GM23248 (cell line): ENCODE measurements around the gene FHL1. TPM values are rescaled to one million over a fixed set of nuclear protein-coding genes. Genes with fewer than 3 reads are reported as not detected.

Experiments used
- DNase-seq: peaks from one replicate; pipeline ENCODE4 v3.0.0-alpha.2; 2015
- H2AFZ ChIP-seq: fragments of 200-600 bp; sonication (generic); 2 replicates; pipeline ENCODE4 v1.6.1; 2016; ENCODE audit warnings: antibody characterized with exemption
- H3F3A ChIP-seq: fragments of 200-600 bp; sonication (generic); 2 replicates; pipeline ENCODE4 v1.6.1; 2016; ENCODE audit warnings: mild to moderate bottlenecking, antibody characterized with exemption, mixed run types; ENCODE audit not compliant: insufficient read depth
- H3K27ac ChIP-seq: fragments of 200-600 bp; sonication (generic); 2 replicates; pipeline ENCODE4 v1.5.1; 2016; ENCODE audit warnings: mild to moderate bottlenecking
- H3K27me3 ChIP-seq: fragments of 200-600 bp; sonication (generic); replicated peaks from 2 replicates; pipeline ENCODE4 v1.6.1; 2016; ENCODE audit warnings: mild to moderate bottlenecking; ENCODE audit not compliant: insufficient read depth
- H3K36me3 ChIP-seq: fragments of 200-600 bp; sonication (generic); 2 replicates; pipeline ENCODE4 v1.6.1; 2016; ENCODE audit warnings: low read depth, mild to moderate bottlenecking
- H3K4me1 ChIP-seq: fragments of 200-600 bp; sonication (generic); 2 replicates; pipeline ENCODE4 v1.6.1; 2016; ENCODE audit warnings: mild to moderate bottlenecking; ENCODE audit not compliant: insufficient read depth
- H3K4me2 ChIP-seq: fragments of 200-600 bp; sonication (generic); one replicate; pipeline ENCODE4 v1.6.1; 2016; ENCODE audit warnings: mild to moderate bottlenecking; ENCODE audit not compliant: unreplicated experiment
- H3K4me3 ChIP-seq: fragments of 200-600 bp; sonication (generic); 2 replicates; pipeline ENCODE4 v1.5.1; 2016; ENCODE audit warnings: mild to moderate bottlenecking
- H3K79me2 ChIP-seq: fragments of 200-600 bp; sonication (generic); 2 replicates; pipeline ENCODE4 v1.6.1; 2016; ENCODE audit warnings: mild to moderate bottlenecking; ENCODE audit not compliant: insufficient read depth
- H3K9ac ChIP-seq: fragments of 200-600 bp; sonication (generic); 2 replicates; pipeline ENCODE4 v1.6.1; 2016; ENCODE audit warnings: mild to moderate bottlenecking
- H3K9me2 ChIP-seq: fragments of 200-600 bp; sonication (generic); 2 replicates; pipeline ENCODE4 v1.6.1; 2016; ENCODE audit warnings: mixed run types, mild to moderate bottlenecking, moderate library complexity; ENCODE audit not compliant: insufficient read depth
- H3K9me3 ChIP-seq: fragments of 200-600 bp; sonication (generic); one replicate; pipeline ENCODE4 v1.6.1; 2017; ENCODE audit warnings: low read depth
- H4K20me1 ChIP-seq: fragments of 200-600 bp; sonication (generic); 2 replicates; pipeline ENCODE4 v1.6.0; 2016; ENCODE audit not compliant: insufficient read depth
- EZH2 ChIP-seq: fragments of 200-600 bp; sonication (generic); IDR thresholded peaks from 2 replicates; pipeline ENCODE4 v1.6.1; 2018; ENCODE audit warnings: antibody characterized with exemption, mild to moderate bottlenecking; ENCODE audit not compliant: insufficient read depth, poor library complexity, severe bottlenecking
- EZH2phosphoT487 ChIP-seq: fragments of 200-600 bp; sonication (generic); IDR thresholded peaks from 2 replicates; pipeline ENCODE4 v1.6.1; 2018; ENCODE audit warnings: antibody characterized with exemption, moderate library complexity, mild to moderate bottlenecking, low read depth; ENCODE audit not compliant: insufficient read depth
- WGBS, 2 experiments: methylation state at CpG; one replicate each; pipeline ENCODE4 v1.1.6; 2015 to 2017; ENCODE audit warnings: low lambda C conversion rate in 2 of 2, low coverage in 1 of 2; ENCODE audit errors: missing lambda C conversion rate in 2 of 2; 5-methylcytosine and 5-hydroxymethylcytosine counted together
- in situ Hi-C: fragments of 300-500 bp; cut with MboI; formaldehyde crosslinking; loops from 2 replicates; pipeline ENCODE4 v1.15.0; 2020
- polyA plus RNA-seq: library from polyadenylated mRNA; unstranded; fragments of >200 nt; fragmentation: Nextera tagmentation; extraction: Ambion mirVana; gene quantifications from 2 replicates; pipeline ENCODE4 v1.2.1, GENCODE V29; 2016
- small RNA-seq: library from RNA; depleted of rRNA; stranded (forward); fragments of <200 nt; gene quantifications from one replicate; pipeline ENCODE3, GENCODE V24; 2014; ENCODE audit warnings: low read depth, low replicate concordance
- total RNA-seq: library from RNA; depleted of rRNA; stranded (reverse); fragments of >200 nt; shearing (Covaris generic); gene quantifications from 2 replicates; pipeline ENCODE4 v1.2.3, GENCODE V29; 2014; rRNA removed

The FHL1 gene
- total and polyA plus RNA-seq, 2 experiments from 2014 or later: 55.8 to 57.5 TPM

DNA sequence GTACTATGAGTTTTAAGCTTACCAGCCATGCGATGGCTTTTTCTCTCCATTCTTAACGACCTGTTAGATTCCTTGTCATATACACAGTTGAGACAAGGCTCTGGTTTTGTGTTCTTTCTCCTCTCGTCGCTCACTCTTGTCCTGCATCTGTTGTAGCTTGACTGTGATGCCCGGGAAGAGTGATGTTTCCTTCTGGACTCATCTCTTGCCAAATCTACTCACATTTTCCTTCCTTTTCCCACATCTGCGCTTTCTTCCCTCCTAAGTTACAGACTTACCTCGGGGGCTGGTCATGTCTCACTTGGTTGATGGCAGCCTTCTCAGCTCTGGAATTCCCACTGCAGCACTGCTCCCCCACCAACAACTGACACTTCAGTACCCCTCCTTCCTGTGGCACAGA, 108.7 kb downstream of the FHL1 start:
- H3K36me3 ChIP-seq: no peaks in the 10 kb centered on the region
- peaks cover 23% of the 10 kb centered on the region for H3K4me1 ChIP-seq
- in situ Hi-C loops: loop anchor here (25.0 kb wide), 1 partner anchor 219 kb away; no protein-coding TSS in a partner anchor
- DNase-seq: peak; percentile 23
- no peaks in the 10 kb centered on the region for H3K79me2 ChIP-seq
- no peaks in the 10 kb centered on the region for H3K9me2 ChIP-seq
- H3K4me3 ChIP-seq: peak overlapping the region; percentile 32; the same call in 1 of the 2 replicates
- peaks cover 14% of the 10 kb centered on the region for H3F3A ChIP-seq
- no peak overlapping the region for H3K9ac ChIP-seq
- no peak overlapping the region for H3K27ac ChIP-seq
- peak overlapping the region; percentile 41; the same call in 1 of the 2 replicates for H2AFZ ChIP-seq
- H3K27me3 ChIP-seq: no peaks in the 10 kb centered on the region
- 3 to 10% methylated on average over 5 to 7 of the region's 7 CpGs for WGBS, 2 experiments
- H3K9me3 ChIP-seq: no peaks in the 10 kb centered on the region
- no peaks in the 10 kb centered on the region for H4K20me1 ChIP-seq
- no peak for TF ChIP-seq EZH2
- no peak for TF ChIP-seq EZH2phosphoT487
- H3K4me2 ChIP-seq: peak overlapping the region; percentile 42

DNA sequence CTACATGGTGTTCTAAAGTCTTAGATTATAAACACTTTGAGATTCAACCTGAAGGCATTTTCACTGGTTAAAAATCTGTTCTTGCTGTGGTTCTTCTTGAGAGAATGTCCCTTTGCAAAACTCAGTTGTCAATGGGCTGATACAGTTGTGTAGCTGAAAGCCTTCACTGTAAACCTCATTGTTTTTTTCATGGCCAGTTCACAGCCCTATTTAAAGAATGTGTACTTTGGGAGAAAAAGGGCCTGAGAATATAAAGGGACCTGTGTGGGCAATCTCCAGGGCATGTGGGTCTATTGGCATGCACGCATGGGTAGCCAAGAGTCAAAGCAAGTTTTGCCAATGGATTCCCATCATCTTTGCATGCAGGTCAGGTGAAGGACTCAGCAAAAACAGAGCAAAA, 111.6 kb downstream of the FHL1 start:
- H2AFZ ChIP-seq: no peak overlapping the region
- DNase-seq: no peak
- H3K79me2 ChIP-seq: no peaks in the 10 kb centered on the region
- in situ Hi-C loops: loop anchor here (25.0 kb wide), 1 partner anchor 222 kb away; no protein-coding TSS in a partner anchor
- H3F3A ChIP-seq: peaks cover 19% of the 10 kb centered on the region
- no peak overlapping the region for H3K4me2 ChIP-seq
- TF ChIP-seq EZH2phosphoT487: no peak
- TF ChIP-seq EZH2: no peak
- peaks cover 32% of the 10 kb centered on the region for H3K4me1 ChIP-seq
- H3K9me3 ChIP-seq: no peaks in the 10 kb centered on the region
- H3K9me2 ChIP-seq: no peaks in the 10 kb centered on the region
- peak overlapping the region; percentile 88 for H3K27ac ChIP-seq
- H3K36me3 ChIP-seq: no peaks in the 10 kb centered on the region
- H3K4me3 ChIP-seq: no peak overlapping the region
- no peaks in the 10 kb centered on the region for H3K27me3 ChIP-seq
- no peak overlapping the region for H3K9ac ChIP-seq
- no peaks in the 10 kb centered on the region for H4K20me1 ChIP-seq
- WGBS, 2 experiments: 27 to 57% methylated on average over 1 of the region's 1 CpG

DNA sequence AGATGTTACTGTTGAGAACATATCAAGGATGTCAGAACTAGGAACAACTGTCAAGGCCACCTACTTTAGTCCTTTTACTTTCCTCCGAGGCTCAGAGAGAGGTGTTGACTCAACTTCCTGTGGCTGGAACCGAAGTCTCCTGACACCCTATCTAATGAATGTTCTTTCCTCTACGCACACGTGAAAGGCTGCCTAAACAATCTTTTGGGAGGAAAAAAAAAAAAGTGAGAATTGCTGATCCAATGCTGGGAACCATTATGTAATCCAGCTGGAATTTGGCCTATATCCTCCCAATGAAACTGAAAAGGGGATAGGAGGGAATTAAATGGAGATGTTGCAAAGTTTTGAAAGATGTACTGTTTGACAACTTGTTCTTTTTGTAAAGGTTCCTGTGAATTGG, 112.2 kb downstream of the FHL1 start:
- Histone ChIP-seq H3K9me3 (no peaks in the 10 kb centered on the region), H3K4me1 (peaks cover 32% of the 10 kb centered on the region), H3K4me3 (no peak overlapping the region), H3K9ac (peak overlapping the region; percentile 40; the same call in 1 of the 2 replicates), H3K27me3 (no peaks in the 10 kb centered on the region), H4K20me1 (no peaks in the 10 kb centered on the region), H3K27ac (peak overlapping the region; percentile 88), H3K36me3 (no peaks in the 10 kb centered on the region), H3K79me2 (no peaks in the 10 kb centered on the region), H2AFZ (no peak overlapping the region), H3F3A (peaks cover 19% of the 10 kb centered on the region), H3K4me2 (peak overlapping the region; percentile 53), H3K9me2 (no peaks in the 10 kb centered on the region)
- in situ Hi-C loops: loop anchor here (25.0 kb wide), 1 partner anchor 222 kb away; no protein-coding TSS in a partner anchor
- DNase-seq: peak; percentile 73
- no peak for TF ChIP-seq EZH2phosphoT487
- TF ChIP-seq EZH2: no peak
- WGBS, 2 experiments: 0 to 3% methylated on average over 4 of the region's 4 CpGs

DNA sequence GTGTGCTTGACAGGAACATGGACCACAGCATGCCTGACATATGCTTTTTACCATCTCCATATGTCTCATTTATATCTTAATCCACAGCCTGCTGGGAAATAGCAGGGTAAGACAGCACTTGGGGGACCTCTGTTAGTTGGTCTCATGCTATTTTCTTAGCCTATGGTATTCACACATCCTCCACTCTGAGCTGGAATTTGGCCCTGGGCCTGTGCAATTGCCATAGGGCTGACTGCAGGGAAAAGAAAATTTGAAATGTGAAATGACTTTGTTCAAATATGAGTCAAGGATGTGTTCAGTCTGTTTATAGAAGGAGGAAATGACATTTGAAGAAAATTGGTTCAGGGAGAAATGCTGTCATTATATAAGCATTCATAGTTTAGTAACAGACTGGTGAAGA, 113.4 kb downstream of the FHL1 start:
- H3K27me3 ChIP-seq: no peaks in the 10 kb centered on the region
- H4K20me1 ChIP-seq: no peaks in the 10 kb centered on the region
- peaks cover 19% of the 10 kb centered on the region for H3F3A ChIP-seq
- in situ Hi-C loops: loop anchor here (25.0 kb wide), 1 partner anchor 223 kb away; no protein-coding TSS in a partner anchor
- H2AFZ ChIP-seq: no peak overlapping the region
- H3K79me2 ChIP-seq: no peaks in the 10 kb centered on the region
- no peaks in the 10 kb centered on the region for H3K9me2 ChIP-seq
- H3K9ac ChIP-seq: peak overlapping the region; percentile 41; the same call in 1 of the 2 replicates
- no peaks in the 10 kb centered on the region for H3K9me3 ChIP-seq
- peak overlapping the region; percentile 88 for H3K27ac ChIP-seq
- peak; percentile 82 for DNase-seq
- H3K36me3 ChIP-seq: no peaks in the 10 kb centered on the region
- H3K4me3 ChIP-seq: no peak overlapping the region
- no peak for TF ChIP-seq EZH2phosphoT487
- TF ChIP-seq EZH2: no peak
- peaks cover 30% of the 10 kb centered on the region for H3K4me1 ChIP-seq
- peak overlapping the region; percentile 53 for H3K4me2 ChIP-seq

Small RNAs within 50 kb of the gene (small RNA-seq; reads per million reads assigned to genes)
- not detected for gene RF01210

Other genes with a start within 250 kb of the FHL1 start
- gene MMGT1, start 173.5 kb upstream of the FHL1 start, total RNA-seq: 28.6 and 30.6 TPM in 2 replicates
- 24.7 and 26.3 TPM in 2 replicates for gene MMGT1, start 173.5 kb upstream of the FHL1 start, polyA plus RNA-seq
- gene SLC9A6, start 162.1 kb upstream of the FHL1 start, total RNA-seq: 24.5 and 27.0 TPM in 2 replicates
- gene SLC9A6, start 162.1 kb upstream of the FHL1 start, polyA plus RNA-seq: 11.4 and 13.1 TPM in 2 replicates
- 11.4 and 14.4 TPM in 2 replicates for gene MAP7D3, start 103.9 kb downstream of the FHL1 start, total RNA-seq
- gene MAP7D3, start 103.9 kb downstream of the FHL1 start, polyA plus RNA-seq: 14.2 and 15.5 TPM in 2 replicates
- gene ADGRG4, start 153.4 kb downstream of the FHL1 start, total RNA-seq: 0.25 TPM in 1 of 2 replicates, not detected in the other
- not detected in 2 replicates for gene ADGRG4, start 153.4 kb downstream of the FHL1 start, polyA plus RNA-seq